Type B pancreatic cell (in vitro differentiated cells): ENCODE measurements around the gene MYH10. TPM values are rescaled to one million over a fixed set of nuclear protein-coding genes. Genes with fewer than 3 reads are reported as not detected.
A peak's percentile ranks its signal among the peaks of the same experiment; 100 is the strongest.
"Not testable (repeated sequence)": the region's sequence is repeated elsewhere in the genome, so short reads cannot be mapped to it uniquely, and the experiment has no call there.

Experiments
- DNase-seq: peaks from one replicate; pipeline ENCODE4 v3.0.0; 2021; ENCODE audit warnings: mixed read lengths; ENCODE audit not compliant: unreplicated experiment; ENCODE audit errors: extremely low spot score
- H3K27ac Mint-ChIP-seq: 2 replicates; pipeline ENCODE4 v1.8.0; 2021; ENCODE audit warnings: mild to moderate bottlenecking, mixed read lengths
- H3K27me3 Mint-ChIP-seq: 2 replicates; pipeline ENCODE4 v1.8.0; 2021; ENCODE audit warnings: mixed read lengths
- H3K36me3 Mint-ChIP-seq: 2 replicates; pipeline ENCODE4 v1.8.0; 2021; ENCODE audit warnings: mixed read lengths
- H3K4me1 Mint-ChIP-seq: one replicate; pipeline ENCODE4 v1.8.0; 2021; ENCODE audit warnings: mixed read lengths; ENCODE audit not compliant: unreplicated experiment
- H3K4me3 Mint-ChIP-seq: 2 replicates; pipeline ENCODE4 v1.8.0; 2021; ENCODE audit warnings: mild to moderate bottlenecking, mixed read lengths
- H3K9me3 Mint-ChIP-seq: 2 replicates; pipeline ENCODE4 v1.8.0; 2021; ENCODE audit warnings: mixed read lengths
- CTCF ChIP-seq: fragments of 200-600 bp; sonication (generic); conservative IDR thresholded peaks from 2 replicates; pipeline ENCODE4 v1.5.0; 2021; ENCODE audit warnings: antibody characterized with exemption, mild to moderate bottlenecking
- total RNA-seq: library from RNA; stranded (reverse); gene quantifications from 2 replicates; pipeline ENCODE4 v1.2.1, GENCODE V29; 2021; ENCODE audit warnings: low replicate concordance

Gene MYH10
- total RNA-seq, 1 donor from 2014 or later = 254 TPM

GRCh38 chr17:8555062-8555461, 75.5 kb downstream of the MYH10 start:
- Mint-ChIP-seq H3K4me1 (peaks cover 9% of the 10 kb centered on the region), H3K4me3 (no peak overlapping the region), H3K9me3 (peaks cover 4% of the 10 kb centered on the region), H3K36me3 (peaks cover 39% of the 10 kb centered on the region), H3K27me3 (no peaks in the 10 kb centered on the region), H3K27ac (peak overlapping the region; percentile 39)
- no peak for DNase-seq
- no peak for TF ChIP-seq CTCF

- Mint-ChIP-seq H3K9me3 (peaks cover 4% of the 10 kb centered on the region), H3K36me3 (peaks cover 51% of the 10 kb centered on the region), H3K4me1 (peaks cover 9% of the 10 kb centered on the region), H3K4me3 (peak overlapping the region; percentile 38), H3K27ac (peak overlapping the region; percentile 90), H3K27me3 (no peaks in the 10 kb centered on the region)
- TF ChIP-seq CTCF = no peak
- DNase-seq = no peak
These were observed 77.8 kb downstream of the MYH10 start for GRCh38 chr17:8552577-8553320.

- Mint-ChIP-seq H3K4me1 (no peaks in the 10 kb centered on the region), H3K9me3 (no peaks in the 10 kb centered on the region), H3K27ac (peak overlapping the region; percentile 87), H3K36me3 (peaks cover 43% of the 10 kb centered on the region), H3K4me3 (no peak overlapping the region), H3K27me3 (no peaks in the 10 kb centered on the region)
- DNase-seq = no peak
- no peak for TF ChIP-seq CTCF
These were observed 87.7 kb downstream of the MYH10 start for GRCh38 chr17:8542599-8543502.

- not testable (repeated sequence) for H3K27me3 Mint-ChIP-seq, H3K9me3 Mint-ChIP-seq, H3K4me3 Mint-ChIP-seq, DNase-seq, H3K27ac Mint-ChIP-seq, H3K4me1 Mint-ChIP-seq
- H3K36me3 Mint-ChIP-seq = peaks cover 35% of the 10 kb centered on the region
These were observed 90.5 kb downstream of the MYH10 start for GRCh38 chr17:8539976-8540375.

GRCh38 chr17:8537734-8538133, 92.8 kb downstream of the MYH10 start:
- H3K27me3 Mint-ChIP-seq = no peaks in the 10 kb centered on the region
- no peak for TF ChIP-seq CTCF
- no peak overlapping the region for H3K4me3 Mint-ChIP-seq
- no peak overlapping the region for H3K27ac Mint-ChIP-seq
- H3K36me3 Mint-ChIP-seq = peaks cover 21% of the 10 kb centered on the region
- H3K9me3 Mint-ChIP-seq = no peaks in the 10 kb centered on the region
- H3K4me1 Mint-ChIP-seq = no peaks in the 10 kb centered on the region
- no peak for DNase-seq
